ENCODE measurements around the gene MAML1.

Gene MAML1

GRCh38 chr5:179793468-179794139 is 61.0 kb downstream of the MAML1 start, which contains the start of gene LTC4S:
Gene LTC4S, plus strand, starts transcription at chr5:179793986. Its CDS starts 95 bp downstream, at chr5:179794081.
- no peak for TF ChIP-seq ZNF8 (CRISPR knock-in tag; IDR thresholded peaks at IDR 0.05)
- TF ChIP-seq ZNF70 (CRISPR knock-in tag; IDR thresholded peaks at IDR 0.05) = no peak
- TF ChIP-seq ZC3H10 (CRISPR knock-in tag; IDR thresholded peaks at IDR 0.05) = no peak
- TF ChIP-seq TSHZ2 (CRISPR knock-in tag; IDR thresholded peaks at IDR 0.05) = no peak
- TF ChIP-seq GLIS3 (CRISPR knock-in tag; IDR thresholded peaks at IDR 0.05) = no peak
- no peak for TF ChIP-seq CSRNP3 (CRISPR knock-in tag; IDR thresholded peaks at IDR 0.05)
- no peak for TF ChIP-seq RARB (CRISPR knock-in tag; IDR thresholded peaks at IDR 0.05)
- no peak for TF ChIP-seq ESRRG (CRISPR knock-in tag; IDR thresholded peaks at IDR 0.05)
- no peak for TF ChIP-seq POU6F1 (CRISPR knock-in tag; IDR thresholded peaks at IDR 0.05; ENCODE audit: borderline replicate concordance, low read depth)
- TF ChIP-seq BACH2 (CRISPR knock-in tag; IDR thresholded peaks at IDR 0.05; ENCODE audit: borderline replicate concordance) = no peak
- no peak for TF ChIP-seq OSR1 (CRISPR knock-in tag; IDR thresholded peaks at IDR 0.05)
- no peak for TF ChIP-seq TOX (CRISPR knock-in tag; IDR thresholded peaks at IDR 0.05; ENCODE audit: borderline replicate concordance)
- TF ChIP-seq ZFP30 (CRISPR knock-in tag; IDR thresholded peaks at IDR 0.05) = no peak
- no peak for TF ChIP-seq ZNF565 (CRISPR knock-in tag; conservative IDR thresholded peaks at IDR 0.05; ENCODE audit: low read depth)
- no peak for TF ChIP-seq SNAI2 (CRISPR knock-in tag; IDR thresholded peaks at IDR 0.05)
- TF ChIP-seq ZFP3 (CRISPR knock-in tag; IDR thresholded peaks at IDR 0.05) = no peak
- no peak for ATAC-seq

GRCh38 chr5:179794171-179794570 is 61.5 kb downstream of the MAML1 start:
- no peak for ATAC-seq
- no peak for TF ChIP-seq ZFP3 (CRISPR knock-in tag; IDR thresholded peaks at IDR 0.05)
- TF ChIP-seq ZNF565 (CRISPR knock-in tag; conservative IDR thresholded peaks at IDR 0.05; ENCODE audit: low read depth) = no peak
- TF ChIP-seq ZFP30 (CRISPR knock-in tag; IDR thresholded peaks at IDR 0.05) = no peak
- no peak for TF ChIP-seq CSRNP3 (CRISPR knock-in tag; IDR thresholded peaks at IDR 0.05)
- TF ChIP-seq ESRRG (CRISPR knock-in tag; IDR thresholded peaks at IDR 0.05) = no peak
- no peak for TF ChIP-seq OSR1 (CRISPR knock-in tag; IDR thresholded peaks at IDR 0.05)
- TF ChIP-seq RARB (CRISPR knock-in tag; IDR thresholded peaks at IDR 0.05) = no peak

- no peak for TF ChIP-seq OSR1 (CRISPR knock-in tag; IDR thresholded peaks at IDR 0.05)
- TF ChIP-seq PPARA (CRISPR knock-in tag; IDR thresholded peaks at IDR 0.05; ENCODE audit: borderline replicate concordance) = no peak
- TF ChIP-seq CREB5 (CRISPR knock-in tag; IDR thresholded peaks at IDR 0.05; ENCODE audit: low read depth) = no peak
- TF ChIP-seq TOX (CRISPR knock-in tag; IDR thresholded peaks at IDR 0.05; ENCODE audit: borderline replicate concordance) = no peak
- no peak for TF ChIP-seq RARB (CRISPR knock-in tag; IDR thresholded peaks at IDR 0.05)
- TF ChIP-seq CSDC2 (CRISPR knock-in tag; IDR thresholded peaks at IDR 0.05) = no peak
- ATAC-seq = no peak
Measured at GRCh38 chr5:179794575-179794974, 62.0 kb downstream of the MAML1 start.

Data from SK-N-SH treated with all-trans-retinoic acid at 6 μM for 48 hours (cell line).